HepG2 (cell line): ENCODE measurements around the gene PRKCZ. TPM values are rescaled to one million over a fixed set of nuclear protein-coding genes. Genes with fewer than 3 reads are reported as not detected.

Experiments
- ATAC-seq: fragments of 200-7000 bp; cut with Tn5 transposase; 3 replicates; pipeline ENCODE4 v1.9.1; 2020; ENCODE audit warnings: mild to moderate bottlenecking, moderate library complexity
- BruUV-seq: library from RNA; stranded (reverse); fragments of 400-500 nt; replicated peaks from 2 replicates; lab custom pipeline; 2021; lab: Mats Ljungman, UMichigan
- CTCF ChIA-PET: fragments of 300-600 bp; formaldehyde crosslinking; extraction: SDS; loops from one replicate; lab custom pipeline; 2021; ENCODE audit warnings: low total read pairs, inconsistent platforms, low intra/inter-chr PET ratio; lab: Yijun Ruan, JAX
- POLR2A ChIA-PET: fragments of 350-600 bp; sonication (Branson Sonifier 250); formaldehyde crosslinking; loops from one replicate; lab custom pipeline; 2020; ENCODE audit warnings: antibody characterized with exemption, inconsistent platforms; lab: Yijun Ruan, JAX
- DNase-seq: peaks from one replicate; pipeline ENCODE4 v3.0.0-alpha.2; 2015; ENCODE audit warnings: low spot score
- FAIRE-seq: peaks from 3 replicates; lab custom pipeline; 2011; peaks lifted over from hg19 to GRCh38; lab: Jason Lieb, UNC
- H2AFZ ChIP-seq: one replicate; pipeline ENCODE4 v1.6.1; 2011; ENCODE audit warnings: low read length, inconsistent platforms
- H3K27ac ChIP-seq: fragments of 300-600 bp; 3 replicates; pipeline ENCODE4 v1.8.0; 2011; ENCODE audit warnings: mixed run types, mild to moderate bottlenecking, mixed read lengths, low read length, inconsistent platforms; ENCODE audit not compliant: insufficient read depth; ENCODE audit errors: extremely low read length
- H3K27me3 ChIP-seq, 2 experiments: fragments of 200-600 bp in 1 of 2; 2 replicates in 1 of 2; 3 replicates in 1 of 2; pipeline versions ENCODE4 v1.6.0 to v1.8.0; 2011; ENCODE audit warnings: low read length in 2 of 2, mild to moderate bottlenecking in 2 of 2, moderate library complexity in 2 of 2, inconsistent platforms in 1 of 2; ENCODE audit not compliant: insufficient read depth in 2 of 2, control insufficient read depth in 1 of 2
- H3K36me3 ChIP-seq, 2 experiments: fragments of 200-600 bp in 1 of 2; replicated peaks in 1 of 2; 2 replicates in 1 of 2; 3 replicates in 1 of 2; pipeline versions ENCODE4 v1.5.1 to v1.8.0; 2011; ENCODE audit warnings: low read length in 2 of 2, inconsistent platforms in 1 of 2; ENCODE audit not compliant: insufficient read depth in 2 of 2, control insufficient read depth in 1 of 2
- H3K4me1 ChIP-seq: 2 replicates; pipeline ENCODE4 v1.5.1; 2012; ENCODE audit warnings: low read length, inconsistent platforms; ENCODE audit not compliant: insufficient read depth
- H3K4me2 ChIP-seq: 2 replicates; pipeline ENCODE4 v1.6.0; 2011; ENCODE audit warnings: low read depth, low read length, inconsistent platforms
- H3K4me3 ChIP-seq, 3 experiments: fragments of 200-600 bp in 1 of 3; sonication (generic), shearing (Covaris generic) in 1 of 3; replicated peaks in 1 of 3; 2 replicates each; pipeline ENCODE4 v1.5.1; 2011 to 2016; ENCODE audit warnings: low read length in 3 of 3, inconsistent platforms in 2 of 3, low read depth in 2 of 3, mild to moderate bottlenecking in 2 of 3, control low read depth in 1 of 3, mixed read lengths in 1 of 3; ENCODE audit not compliant: insufficient read depth in 1 of 3
- H3K79me2 ChIP-seq: one replicate; pipeline ENCODE4 v1.6.1; 2011; ENCODE audit warnings: low read length, inconsistent platforms; ENCODE audit not compliant: insufficient read depth
- H3K9ac ChIP-seq: 2 replicates; pipeline ENCODE4 v1.6.0; 2011; ENCODE audit warnings: mild to moderate bottlenecking, low read depth, low read length, inconsistent platforms; ENCODE audit not compliant: insufficient read depth
- H3K9me3 ChIP-seq: 2 replicates; pipeline ENCODE4 v1.5.1; 2012; ENCODE audit warnings: mild to moderate bottlenecking, low read length
- H4K20me1 ChIP-seq: 2 replicates; pipeline ENCODE4 v1.6.0; 2011; ENCODE audit warnings: inconsistent platforms, mild to moderate bottlenecking, low read length, moderate library complexity; ENCODE audit not compliant: insufficient read depth
- ZNF883 ChIP-seq: sonication (generic); formaldehyde crosslinking; IDR thresholded peaks from 2 replicates; pipeline ENCODE4 v1.5.1; 2020; ENCODE audit warnings: mild to moderate bottlenecking, missing genetic modification reagents; ENCODE audit errors: not compliant biosample characterization
- WGBS: methylation state at CpG from one replicate; pipeline ENCODE4 v1.1.6; 2017; ENCODE audit warnings: low lambda C conversion rate; 5-methylcytosine and 5-hydroxymethylcytosine counted together
- in situ Hi-C: cut with HindIII; loops from 2 replicates; pipeline ENCODE4 v1.10.0; 2017; ENCODE audit warnings: low pct_unique_long_range_greater_than_20kb; ENCODE audit not compliant: extremely low pct_ligation_motif_present
- intact Hi-C: fragments of 100-400 bp; cut with micrococcal nuclease; formaldehyde crosslinking; loops from one replicate; pipeline ENCODE4 v1.10.0; 2022; ENCODE audit not compliant: unreplicated experiment
- polyA plus RNA-seq, 8 experiments: library from polyadenylated mRNA; depleted of rRNA in 3 of 8; stranded (reverse) in 7 of 8; unstranded in 1 of 8; fragments of >200 nt; fragmentation: Illumina TruSeq in 4 of 8; extraction: Trizol in 4 of 8; gene quantifications; 2 replicates each; pipeline versions ENCODE4 v1.2.1 to v1.2.3, GENCODE V29; 2011 to 2016; ENCODE audit warnings: low read depth in 4 of 8, missing spikeins in 1 of 8, mixed read lengths in 1 of 8; ENCODE audit not compliant: insufficient read depth in 1 of 8
- total RNA-seq, 5 experiments: library from RNA; depleted of rRNA; stranded (reverse); fragments of >200 nt; fragmentation: Illumina TruSeq; extraction: Trizol; gene quantifications; 2 replicates each; pipeline ENCODE4 v1.2.3, GENCODE V29; 2016; ENCODE audit warnings: low read depth in 1 of 5
- TF ChIP-seq, protein P1 (sequence below), 2 experiments: fragments of 450-650 bp in 1 of 2; sonication (generic) in 1 of 2; formaldehyde crosslinking in 1 of 2; IDR thresholded peaks; 2 replicates each; pipeline versions ENCODE4 v1.6.1 to v1.8.0; 2016 to 2022; ENCODE audit warnings: antibody characterized with exemption in 1 of 2, mild to moderate bottlenecking in 1 of 2, missing genetic modification reagents in 1 of 2
- TF ChIP-seq, protein P2 (sequence below): sonication (generic); formaldehyde crosslinking; IDR thresholded peaks from 2 replicates; pipeline ENCODE4 v1.5.1; 2020; ENCODE audit warnings: missing genetic modification reagents, mild to moderate bottlenecking, borderline replicate concordance

Gene PRKCZ
- total and polyA plus RNA-seq, 2 of the 13 experiments (the other 11 are each of a cell fraction or from before 2014, with no cell fraction given): 34.7 to 85.2 TPM

DNA sequence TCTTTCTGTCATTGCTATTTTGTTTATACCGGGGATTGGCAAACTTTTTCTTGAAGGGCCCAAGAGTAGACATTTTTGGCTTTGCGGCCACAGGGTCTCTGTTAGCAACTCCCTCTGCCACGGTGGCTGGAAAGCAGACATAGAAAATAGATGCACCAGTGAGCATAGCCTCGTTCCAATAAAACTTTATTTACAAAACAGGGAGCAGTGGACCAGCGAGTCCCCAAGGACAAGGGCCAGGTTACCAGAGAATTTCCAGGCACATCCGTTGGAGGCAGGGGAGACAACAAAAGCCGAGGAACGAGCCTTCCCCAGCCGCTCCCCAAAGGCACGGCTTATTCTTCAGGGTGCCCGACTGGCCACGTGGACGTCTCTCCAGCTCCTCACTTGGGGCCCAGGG lies 117.9 kb downstream of the PRKCZ start:
- POLR2A ChIA-PET: no interaction called here
- Histone ChIP-seq H3K4me1 (no peaks in the 10 kb centered on the region), H3K36me3 (peaks cover 9 to 50% of the 10 kb centered on the region in 2 experiments), H3K4me2 (no peak overlapping the region), H4K20me1 (0 out of 2 replicates have a peak, but pooled peaks cover 2% of the 10 kb centered on the region), H3K4me3 (no peak overlapping the region), H3K27ac (no peak overlapping the region), H3K9ac (no peak overlapping the region), H2AFZ (no peak overlapping the region), H3K27me3 (no peaks in the 10 kb centered on the region), H3K79me2 (no peaks in the 10 kb centered on the region), H3K9me3 (no peaks in the 10 kb centered on the region)
- BruUV-seq: no TSS peak
- WGBS: 96% methylated on average over 13 of the region's 13 CpGs
- CTCF ChIA-PET: no interaction called here
- no peak for DNase-seq
- in situ Hi-C loops: no loop called here
- TF ChIP-seq, protein P1, sequence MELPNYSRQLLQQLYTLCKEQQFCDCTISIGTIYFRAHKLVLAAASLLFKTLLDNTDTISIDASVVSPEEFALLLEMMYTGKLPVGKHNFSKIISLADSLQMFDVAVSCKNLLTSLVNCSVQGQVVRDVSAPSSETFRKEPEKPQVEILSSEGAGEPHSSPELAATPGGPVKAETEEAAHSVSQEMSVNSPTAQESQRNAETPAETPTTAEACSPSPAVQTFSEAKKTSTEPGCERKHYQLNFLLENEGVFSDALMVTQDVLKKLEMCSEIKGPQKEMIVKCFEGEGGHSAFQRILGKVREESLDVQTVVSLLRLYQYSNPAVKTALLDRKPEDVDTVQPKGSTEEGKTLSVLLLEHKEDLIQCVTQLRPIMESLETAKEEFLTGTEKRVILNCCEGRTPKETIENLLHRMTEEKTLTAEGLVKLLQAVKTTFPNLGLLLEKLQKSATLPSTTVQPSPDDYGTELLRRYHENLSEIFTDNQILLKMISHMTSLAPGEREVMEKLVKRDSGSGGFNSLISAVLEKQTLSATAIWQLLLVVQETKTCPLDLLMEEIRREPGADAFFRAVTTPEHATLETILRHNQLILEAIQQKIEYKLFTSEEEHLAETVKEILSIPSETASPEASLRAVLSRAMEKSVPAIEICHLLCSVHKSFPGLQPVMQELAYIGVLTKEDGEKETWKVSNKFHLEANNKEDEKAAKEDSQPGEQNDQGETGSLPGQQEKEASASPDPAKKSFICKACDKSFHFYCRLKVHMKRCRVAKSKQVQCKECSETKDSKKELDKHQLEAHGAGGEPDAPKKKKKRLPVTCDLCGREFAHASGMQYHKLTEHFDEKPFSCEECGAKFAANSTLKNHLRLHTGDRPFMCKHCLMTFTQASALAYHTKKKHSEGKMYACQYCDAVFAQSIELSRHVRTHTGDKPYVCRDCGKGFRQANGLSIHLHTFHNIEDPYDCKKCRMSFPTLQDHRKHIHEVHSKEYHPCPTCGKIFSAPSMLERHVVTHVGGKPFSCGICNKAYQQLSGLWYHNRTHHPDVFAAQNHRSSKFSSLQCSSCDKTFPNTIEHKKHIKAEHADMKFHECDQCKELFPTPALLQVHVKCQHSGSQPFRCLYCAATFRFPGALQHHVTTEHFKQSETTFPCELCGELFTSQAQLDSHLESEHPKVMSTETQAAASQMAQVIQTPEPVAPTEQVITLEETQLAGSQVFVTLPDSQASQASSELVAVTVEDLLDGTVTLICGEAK (IDR thresholded peaks at IDR 0.05): no peak
- TF ChIP-seq, protein P1 (CRISPR knock-in tag; IDR thresholded peaks at IDR 0.05): peak; percentile 96
- TF ChIP-seq ZNF883 (CRISPR knock-in tag): no peak
- TF ChIP-seq, protein P2, sequence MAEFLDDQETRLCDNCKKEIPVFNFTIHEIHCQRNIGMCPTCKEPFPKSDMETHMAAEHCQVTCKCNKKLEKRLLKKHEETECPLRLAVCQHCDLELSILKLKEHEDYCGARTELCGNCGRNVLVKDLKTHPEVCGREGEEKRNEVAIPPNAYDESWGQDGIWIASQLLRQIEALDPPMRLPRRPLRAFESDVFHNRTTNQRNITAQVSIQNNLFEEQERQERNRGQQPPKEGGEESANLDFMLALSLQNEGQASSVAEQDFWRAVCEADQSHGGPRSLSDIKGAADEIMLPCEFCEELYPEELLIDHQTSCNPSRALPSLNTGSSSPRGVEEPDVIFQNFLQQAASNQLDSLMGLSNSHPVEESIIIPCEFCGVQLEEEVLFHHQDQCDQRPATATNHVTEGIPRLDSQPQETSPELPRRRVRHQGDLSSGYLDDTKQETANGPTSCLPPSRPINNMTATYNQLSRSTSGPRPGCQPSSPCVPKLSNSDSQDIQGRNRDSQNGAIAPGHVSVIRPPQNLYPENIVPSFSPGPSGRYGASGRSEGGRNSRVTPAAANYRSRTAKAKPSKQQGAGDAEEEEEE: no peak
- intact Hi-C loops: no loop called here
- no peak for FAIRE-seq
- ATAC-seq: no peak
